HG02852 (cell line): ENCODE measurements around the gene BICC1.
A peak's percentile ranks its signal among the peaks of the same experiment; 100 is the strongest.

ENCODE experiments used
- ATAC-seq: cut with Tn5 transposase; IDR thresholded peaks from one replicate; pipeline ENCODE4 v1.9.1; 2021; ENCODE audit warnings: mild to moderate bottlenecking, moderate library complexity; ENCODE audit not compliant: unreplicated experiment

BICC1 gene

DNA sequence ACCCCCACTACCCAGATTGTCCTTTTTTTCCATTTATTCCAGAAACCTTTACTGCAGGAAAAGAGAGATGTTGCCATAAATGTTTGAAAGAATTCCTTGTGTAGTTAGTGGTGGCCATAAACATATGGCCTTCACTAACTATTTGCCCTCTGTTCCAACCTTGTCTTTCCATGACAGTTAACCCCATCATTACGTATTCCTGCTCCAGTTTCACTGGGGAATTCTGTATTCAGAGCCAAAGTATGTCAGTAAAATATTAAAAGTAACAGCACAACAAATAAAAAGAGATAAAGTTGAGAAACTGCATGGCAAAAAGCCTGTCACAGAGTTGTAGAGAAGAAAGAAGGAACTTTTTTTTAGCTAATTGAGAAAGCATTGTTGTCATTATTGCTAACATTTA, 261.3 kb downstream of the BICC1 start:
- no peak for ATAC-seq

DNA sequence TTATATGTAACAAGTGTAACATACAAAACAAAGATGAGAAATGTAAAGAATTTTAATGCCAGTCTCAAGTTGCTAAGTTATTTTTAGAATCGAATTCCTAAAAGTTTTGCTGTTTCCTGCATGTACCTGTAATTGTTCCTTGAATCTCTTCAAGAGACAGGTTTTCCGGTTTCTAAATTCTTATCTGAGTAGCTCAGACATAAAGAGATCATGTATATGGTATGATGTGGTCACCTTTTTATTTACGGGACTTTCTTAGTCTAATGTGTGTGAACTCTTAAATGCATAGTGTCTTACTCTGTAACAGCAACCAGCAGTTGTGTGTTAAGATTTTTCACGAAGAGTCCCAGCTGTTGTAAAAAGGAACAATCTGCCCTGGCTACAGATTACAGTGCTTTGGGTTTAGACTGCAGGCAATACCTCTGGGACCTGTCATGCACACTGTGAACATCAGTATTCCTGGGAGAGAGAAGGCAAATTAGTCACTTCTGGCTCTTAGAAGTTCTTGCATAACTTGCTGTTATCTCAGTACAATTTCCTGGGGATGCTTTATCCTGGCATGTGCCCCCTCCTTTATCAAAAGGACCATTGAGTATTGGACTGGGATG, 263.4 kb downstream of the BICC1 start:
- ATAC-seq = no peak

DNA sequence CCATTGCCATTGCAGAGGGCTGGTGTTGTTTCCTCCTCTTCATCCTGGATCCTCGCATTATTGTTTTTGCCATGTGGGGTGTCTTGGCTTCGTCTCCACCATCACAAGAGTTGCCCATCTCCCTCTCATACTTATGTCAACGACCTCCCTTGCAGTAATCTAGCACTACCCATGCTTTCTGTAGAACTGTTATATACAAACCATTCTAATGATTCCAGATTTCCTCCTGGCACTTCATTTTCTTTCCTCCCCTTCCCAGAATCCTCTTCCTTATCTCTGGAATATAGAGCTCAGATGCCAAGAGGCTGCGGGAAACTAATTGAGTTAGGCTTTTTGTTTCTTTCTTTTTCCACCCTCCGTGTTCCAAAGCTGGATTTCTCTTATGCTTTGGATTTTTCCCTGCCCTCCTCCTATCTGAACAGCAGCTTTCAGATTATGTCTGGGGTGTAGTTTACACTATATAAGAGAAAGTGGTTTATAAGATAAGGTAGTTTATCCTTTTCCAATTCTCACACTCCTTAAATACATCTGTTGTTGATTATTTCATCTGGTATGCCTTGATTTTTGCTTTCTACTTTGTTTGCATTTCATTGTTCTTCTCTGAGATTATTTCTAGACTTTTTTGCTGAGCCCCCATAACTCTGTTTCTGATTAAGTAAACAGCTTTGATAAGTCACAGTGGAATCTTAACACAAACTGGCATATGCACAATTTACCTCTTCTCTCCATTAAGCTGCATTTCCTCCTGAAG, 264.1 kb downstream of the BICC1 start:
- ATAC-seq = no peak

DNA sequence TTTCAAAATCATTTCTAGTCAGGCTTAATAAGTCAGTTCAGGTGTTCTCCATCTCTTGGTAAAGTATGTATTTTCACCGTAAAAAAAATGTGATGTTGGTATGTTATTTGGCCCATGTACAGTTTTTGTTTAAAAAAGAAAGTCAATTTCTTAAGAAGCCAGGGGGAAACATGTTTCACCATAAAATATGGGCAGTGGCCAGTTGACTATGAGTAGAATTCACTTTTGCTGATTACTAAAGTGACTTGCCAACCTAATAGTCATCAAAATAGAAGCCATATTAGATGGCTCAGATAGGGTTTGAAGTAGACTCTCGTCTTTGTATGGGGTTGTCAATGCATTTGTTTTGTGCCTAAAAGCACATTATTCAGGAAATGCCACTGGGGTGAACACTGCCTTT, 266.3 kb downstream of the BICC1 start:
- ATAC-seq = no peak

DNA sequence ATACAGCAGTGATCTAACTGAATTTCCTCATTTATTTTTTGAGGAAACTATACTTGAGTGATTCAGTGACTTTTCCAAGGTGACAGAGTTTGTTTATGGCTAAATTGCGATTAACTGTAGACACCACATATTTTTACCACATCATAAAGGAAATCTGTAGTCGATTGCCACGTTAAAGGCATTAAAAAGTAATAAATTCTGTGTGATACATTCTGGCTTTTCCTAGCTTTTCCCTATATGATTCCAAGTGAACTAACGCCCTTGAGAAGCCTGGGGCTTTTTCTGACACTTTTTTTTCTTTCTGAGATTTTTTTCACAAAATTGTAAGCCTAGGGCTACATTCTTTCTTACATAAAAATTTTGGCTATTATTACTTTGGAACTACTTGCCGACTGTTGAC, 266.9 kb downstream of the BICC1 start:
- no peak for ATAC-seq

DNA sequence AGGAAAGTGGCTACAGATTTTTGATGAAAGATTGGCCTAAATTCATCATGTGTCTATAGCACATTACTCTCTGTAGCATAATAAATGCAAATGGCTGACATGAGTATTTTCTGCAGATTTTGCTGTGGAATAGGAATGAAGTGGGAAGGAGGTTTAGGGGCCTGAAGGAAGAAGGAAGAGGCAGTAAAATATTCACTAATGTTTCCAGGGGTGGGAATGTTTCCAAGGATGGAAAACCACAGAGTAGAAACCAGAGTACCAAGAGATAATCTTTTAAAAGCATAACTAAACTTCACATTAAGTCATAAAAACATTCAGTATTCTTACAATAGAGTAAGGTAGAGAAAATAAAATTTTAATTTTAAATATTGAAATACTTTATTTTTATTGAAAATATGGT, 267.8 kb downstream of the BICC1 start:
- ATAC-seq = no peak

DNA sequence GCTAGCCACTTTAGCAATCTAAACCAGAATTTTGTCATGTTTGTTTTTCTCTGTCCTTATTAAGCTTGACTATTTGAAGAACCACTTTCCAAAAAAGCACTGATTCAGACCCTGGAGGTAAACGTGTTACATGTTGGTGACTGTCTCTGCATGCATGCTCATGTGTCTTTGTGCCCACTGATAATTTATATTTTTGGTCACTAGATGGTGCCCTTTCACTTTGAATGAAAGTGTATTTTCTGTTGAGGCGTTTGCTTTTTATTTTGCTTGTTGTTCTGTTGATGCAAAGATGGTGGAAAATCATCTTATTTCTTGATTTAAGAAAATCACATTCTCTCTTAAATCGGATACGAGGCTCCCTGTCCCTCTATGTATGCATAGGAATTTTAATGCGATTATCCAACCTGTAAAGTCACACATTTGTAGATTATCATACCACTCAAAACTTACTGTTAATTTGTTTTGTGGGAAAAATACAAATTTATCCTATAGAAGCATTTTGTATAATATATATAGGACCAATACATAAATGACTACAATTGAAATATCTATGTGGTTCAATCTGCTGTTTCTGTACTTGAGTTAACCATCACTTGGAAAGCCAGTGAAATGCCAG, 269.3 kb downstream of the BICC1 start:
- peak; percentile 64 for ATAC-seq

DNA sequence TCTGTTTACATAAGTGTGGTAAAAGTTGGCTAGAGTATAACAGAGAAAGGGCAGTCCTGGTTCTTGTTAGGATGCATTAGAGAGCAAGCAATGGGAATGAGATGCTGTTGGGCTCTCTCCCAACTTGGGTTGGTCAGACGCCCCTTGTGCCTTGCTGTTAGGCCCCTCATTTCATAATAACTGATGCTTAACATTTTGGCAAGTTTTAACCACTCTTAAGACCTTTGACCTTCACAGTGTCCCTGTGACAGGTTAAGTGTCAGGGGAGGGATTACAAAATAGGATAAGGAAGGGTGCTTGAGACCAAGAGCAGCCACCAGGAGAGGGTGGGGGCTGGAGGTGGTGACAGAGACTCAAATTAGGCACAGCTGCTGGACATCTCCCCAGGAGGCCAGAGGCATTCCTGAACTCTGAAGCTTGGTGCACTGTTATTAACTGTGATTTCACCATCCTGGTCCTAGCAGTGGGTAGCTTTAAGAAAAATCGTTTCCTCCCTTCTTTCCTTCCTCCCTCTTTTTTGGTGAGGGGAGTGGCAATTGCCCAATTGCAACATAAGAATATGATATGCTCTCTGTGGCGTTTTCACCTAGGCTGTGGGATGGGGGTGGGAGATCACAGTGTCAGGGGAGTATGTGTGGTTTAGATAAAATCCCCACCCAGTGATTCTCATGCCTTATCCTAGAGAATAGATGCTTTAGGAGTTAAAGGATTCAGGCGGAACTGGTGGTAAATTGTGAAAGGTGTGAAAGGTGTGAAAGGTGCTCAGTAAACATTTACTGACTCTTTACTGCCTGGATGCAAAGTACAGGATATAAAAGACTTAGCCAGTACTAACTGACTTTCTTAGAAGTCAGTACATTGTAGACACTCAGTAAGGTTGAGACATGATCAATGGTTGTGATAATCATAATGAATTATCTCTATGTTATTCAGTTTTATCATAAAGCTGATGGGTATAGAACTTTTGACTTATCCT, 270.5 kb downstream of the BICC1 start:
- no peak for ATAC-seq

DNA sequence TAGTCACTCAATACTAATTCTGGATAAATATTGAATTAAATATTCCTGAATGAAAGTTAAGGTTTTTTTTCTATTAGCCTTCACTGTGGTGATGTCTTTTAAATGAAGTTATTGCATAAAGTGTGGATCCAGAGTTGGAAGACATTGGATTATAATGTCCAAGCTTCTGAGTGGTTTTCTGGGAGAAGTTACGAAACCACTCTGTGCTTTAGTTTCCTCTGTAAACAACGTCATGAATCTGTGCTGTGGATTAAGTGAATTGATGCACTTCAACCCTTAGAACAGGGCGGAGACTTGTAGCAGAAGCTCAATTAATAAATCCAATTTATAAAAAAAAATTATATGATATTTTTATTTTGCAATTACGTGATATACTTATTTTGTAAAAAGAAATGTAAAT, 271.7 kb downstream of the BICC1 start:
- no peak for ATAC-seq

DNA sequence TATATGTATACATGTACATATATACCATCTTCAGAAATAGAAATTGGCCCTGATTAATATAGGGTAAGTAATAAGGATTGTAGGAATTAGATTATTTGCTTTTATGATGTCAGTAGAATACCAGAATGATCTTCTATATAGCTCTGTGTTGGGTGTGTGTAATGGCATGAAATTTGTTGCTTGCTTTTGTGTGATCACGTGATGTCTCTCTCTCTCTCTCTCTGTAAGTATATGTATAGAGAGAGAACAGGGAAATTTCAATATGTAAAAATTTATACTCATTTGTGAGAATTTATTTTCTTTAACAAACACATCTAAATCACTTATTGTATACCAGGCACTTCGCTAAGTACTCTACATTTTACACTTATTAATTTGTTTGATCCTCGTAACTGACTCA, 272.7 kb downstream of the BICC1 start:
- no peak for ATAC-seq

DNA sequence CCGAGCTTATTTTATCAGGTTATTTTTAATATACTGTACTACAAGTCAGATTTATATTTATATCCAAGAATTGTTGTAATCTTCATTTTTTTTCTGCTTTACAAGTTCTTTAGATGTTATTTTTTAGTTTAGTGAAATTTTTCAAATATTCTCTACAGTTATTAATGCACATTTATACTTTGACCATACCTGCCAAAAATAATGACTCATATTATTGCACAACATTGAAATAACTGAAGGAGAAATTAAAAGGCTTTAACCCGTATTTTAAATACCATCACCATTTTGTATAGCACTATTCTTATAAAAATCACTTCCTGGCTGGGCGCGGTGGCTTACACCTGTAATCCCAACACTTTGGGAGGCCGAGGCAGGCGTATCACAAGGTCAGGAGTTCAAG, 278.5 kb downstream of the BICC1 start:
- no peak for ATAC-seq

DNA sequence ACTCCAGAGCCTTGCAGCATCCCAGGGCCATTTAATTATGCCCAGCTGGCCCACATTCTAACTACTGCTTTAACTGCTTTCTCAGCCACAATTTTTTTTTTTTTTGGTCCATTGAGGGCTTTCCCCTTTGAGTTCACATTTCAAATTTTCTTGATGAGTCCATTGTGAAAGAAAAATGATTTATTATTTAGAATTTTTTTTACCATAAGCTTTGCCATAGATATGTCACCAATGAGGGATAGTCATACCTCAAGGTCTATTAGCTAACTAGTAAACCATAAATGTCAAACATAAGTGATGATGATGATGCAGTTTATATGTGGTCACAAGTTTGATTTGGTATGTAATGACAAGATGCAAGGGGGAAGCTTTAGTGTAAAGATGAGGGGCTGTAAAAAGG, 282.9 kb downstream of the BICC1 start:
- ATAC-seq = no peak

DNA sequence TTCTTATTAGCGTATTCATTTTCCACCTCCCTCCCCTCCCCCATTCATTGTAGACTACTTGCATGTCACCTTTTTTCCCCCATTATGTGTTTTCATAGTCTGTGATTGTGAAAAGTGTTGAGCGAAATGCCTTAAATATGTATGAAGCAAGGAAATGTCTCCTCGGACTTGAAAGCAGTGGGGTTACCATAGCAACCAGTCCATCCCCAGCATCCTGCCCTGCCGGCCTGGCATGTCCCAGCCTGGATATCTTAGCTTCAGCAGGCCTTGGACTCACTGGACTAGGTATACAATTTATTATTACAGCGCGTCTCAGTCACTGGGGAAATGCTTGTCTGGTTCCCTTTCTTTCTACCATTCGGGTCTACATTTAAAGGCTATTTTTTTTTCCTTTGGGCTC, 283.6 kb downstream of the BICC1 start:
- ATAC-seq = no peak

DNA sequence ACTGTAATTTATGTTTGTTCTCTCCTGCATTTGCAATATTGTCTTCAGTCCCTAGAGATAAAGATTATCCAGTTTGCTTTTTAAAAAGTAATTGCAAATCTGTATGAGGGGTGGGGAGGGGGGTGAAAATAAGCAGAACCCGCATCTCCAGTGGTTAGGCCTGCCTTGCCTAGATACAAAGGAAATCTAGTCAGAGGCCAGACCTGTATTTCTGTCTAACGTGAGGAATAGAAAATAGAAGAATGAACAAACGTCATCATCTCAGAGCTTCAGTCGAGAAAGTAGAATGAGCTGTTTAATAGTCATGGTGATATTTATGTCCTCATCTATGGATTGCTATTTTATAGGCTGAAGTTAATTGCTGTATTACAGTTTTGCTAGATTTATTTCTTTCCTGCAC, 284.2 kb downstream of the BICC1 start:
- no peak for ATAC-seq

DNA sequence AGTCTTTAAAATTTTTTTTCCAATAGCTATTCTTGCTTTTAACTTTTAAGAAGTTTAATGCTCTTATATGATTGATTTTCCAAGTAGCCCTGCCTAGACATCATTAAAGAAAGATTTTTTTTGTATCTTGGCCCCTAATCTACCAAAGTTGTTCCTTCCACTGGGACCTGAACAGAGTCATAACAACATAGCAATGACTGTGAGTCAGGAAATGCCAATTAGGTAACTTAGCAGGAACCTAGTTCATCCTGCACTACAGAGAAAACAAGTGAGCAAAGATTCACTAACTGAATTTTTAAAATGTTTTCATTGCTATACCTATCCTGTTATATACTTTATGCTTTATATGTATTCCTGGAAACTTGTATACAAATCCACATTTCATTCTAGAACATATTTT, 284.7 kb downstream of the BICC1 start:
- no peak for ATAC-seq

DNA sequence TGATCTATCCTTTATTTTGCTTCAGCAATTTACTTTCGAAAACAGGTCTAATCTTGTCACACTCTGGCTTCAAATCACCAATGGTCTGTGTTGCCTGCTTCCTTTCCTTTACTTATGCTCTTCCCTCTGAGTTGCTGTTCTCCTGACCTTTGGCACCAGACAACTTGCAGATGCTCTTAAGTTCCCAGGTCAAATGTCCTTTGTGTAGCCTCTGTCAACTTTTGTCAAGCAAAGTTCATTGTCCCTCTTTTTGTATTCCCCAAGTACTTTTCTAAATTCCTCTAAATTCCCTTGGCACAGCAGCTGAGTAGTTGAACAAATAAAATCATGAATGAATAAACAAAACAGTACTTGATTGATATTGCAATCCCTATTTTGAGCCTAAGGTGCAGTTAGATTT, 289.4 kb downstream of the BICC1 start:
- no peak for ATAC-seq

DNA sequence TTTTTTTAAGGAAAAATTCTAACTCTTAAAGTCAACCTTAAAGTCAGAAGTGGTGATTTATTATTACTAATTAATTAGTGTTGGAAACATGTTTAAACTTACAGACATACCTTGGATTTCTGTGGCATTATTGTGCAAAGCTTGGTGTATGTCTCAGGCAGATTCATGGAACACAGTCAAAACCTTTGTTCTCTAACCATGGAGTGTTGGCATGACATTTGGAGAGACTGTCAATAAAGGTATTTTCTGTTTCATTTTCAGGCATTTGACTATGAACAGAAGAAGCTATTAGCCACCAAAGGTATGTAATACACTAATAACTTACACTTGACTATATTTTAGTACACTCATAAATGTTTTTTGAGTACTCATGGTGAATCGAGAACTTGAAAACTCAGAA, 293.7 kb downstream of the BICC1 start:
- ATAC-seq = no peak

DNA sequence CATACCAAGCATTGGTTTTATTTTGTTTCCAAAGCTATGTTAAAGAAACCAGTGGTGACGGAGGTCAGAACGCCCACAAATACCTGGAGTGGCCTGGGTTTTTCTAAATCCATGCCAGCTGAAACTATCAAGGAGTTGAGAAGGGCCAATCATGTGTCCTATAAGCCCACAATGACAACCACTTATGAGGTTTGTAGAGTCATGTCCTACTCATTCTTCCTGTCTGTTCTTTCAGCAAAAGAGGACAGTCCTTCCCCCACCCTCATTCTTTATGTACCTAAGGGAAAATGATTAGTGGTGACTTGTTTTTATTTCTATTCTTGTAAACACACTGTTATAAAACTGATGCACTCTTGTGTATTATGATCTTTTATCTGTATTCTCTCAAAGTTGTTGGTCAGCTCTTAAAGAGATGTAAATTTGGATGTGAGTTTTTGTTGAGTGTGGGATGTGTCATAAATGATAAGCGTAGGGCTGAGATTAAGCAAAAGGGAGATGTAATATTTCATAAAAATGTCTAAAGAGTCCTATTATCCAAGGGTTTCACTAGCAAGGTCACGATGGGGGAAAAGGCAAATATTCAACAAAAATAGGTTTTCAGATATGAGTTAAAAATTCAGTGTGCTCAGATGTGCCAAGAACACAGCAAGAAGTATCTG, 294.4 kb downstream of the BICC1 start:
- no peak for ATAC-seq

DNA sequence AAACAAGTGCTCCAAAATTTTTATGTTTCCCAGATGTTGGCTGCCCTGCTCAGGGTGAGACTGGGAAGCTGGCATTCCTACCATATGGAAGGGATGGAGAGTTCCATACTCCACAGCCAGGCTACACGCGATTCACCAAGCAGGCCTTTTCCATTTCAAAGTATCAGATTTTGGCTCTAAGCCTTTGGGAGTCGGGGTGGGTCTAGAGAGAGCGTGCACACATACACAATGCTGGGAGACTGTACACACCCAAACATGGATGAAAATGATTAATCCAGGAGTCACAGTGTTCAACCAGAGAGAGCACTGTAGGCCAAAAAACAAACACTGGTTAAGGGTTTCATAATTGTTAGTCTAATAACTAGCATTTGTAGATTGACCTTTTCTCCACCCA, 295.0 kb downstream of the BICC1 start:
- no peak for ATAC-seq

DNA sequence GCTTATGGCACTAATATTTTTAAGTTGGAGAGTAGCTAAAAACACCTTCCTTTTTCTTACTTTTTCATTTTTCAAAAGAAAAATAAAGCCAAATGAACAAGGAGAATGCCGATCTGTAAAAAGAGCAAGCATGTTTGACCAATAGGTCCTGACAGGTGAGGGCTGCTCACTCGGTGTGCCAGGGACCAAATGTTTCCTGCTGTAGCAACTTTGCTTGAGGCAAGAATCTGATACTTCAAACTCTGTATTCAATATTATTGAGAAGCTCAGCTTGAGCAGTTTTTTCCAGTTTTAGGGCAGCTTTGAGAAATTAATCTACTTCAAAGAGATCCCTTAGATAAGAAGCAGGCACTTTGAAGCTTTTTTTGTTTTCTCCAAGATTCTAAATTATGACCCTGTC, 298.1 kb downstream of the BICC1 start:
- ATAC-seq = no peak

DNA sequence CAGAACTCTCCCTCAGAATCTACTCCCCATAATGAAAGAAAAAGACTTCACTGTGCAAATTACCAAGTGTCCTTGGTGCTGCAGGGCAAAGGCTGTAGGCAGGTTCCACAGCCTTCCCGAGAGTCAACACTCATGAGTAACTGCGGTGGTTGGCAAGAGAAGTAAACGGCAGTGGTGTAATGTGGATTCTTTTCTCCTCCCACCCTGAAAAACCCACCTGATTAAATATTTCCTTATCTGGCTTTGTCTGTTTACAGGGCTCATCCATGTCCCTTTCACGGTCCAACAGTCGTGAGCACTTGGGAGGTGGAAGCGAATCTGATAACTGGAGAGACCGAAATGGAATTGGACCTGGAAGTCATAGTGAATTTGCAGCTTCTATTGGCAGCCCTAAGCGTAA, 300.9 kb downstream of the BICC1 start:
- no peak for ATAC-seq
